AG04450 (cell line): ENCODE data around the gene FARP2. TPM values are rescaled to one million over a fixed set of nuclear protein-coding genes. Genes with fewer than 3 reads are reported as not detected.

Source experiments
- CTCF ChIA-PET: fragments of 300-600, 350-600 bp; formaldehyde crosslinking; extraction: SDS; loops from one replicate; lab custom pipeline; 2022; ENCODE audit warnings: antibody characterized with exemption, inconsistent platforms; lab: Charles Lee
- POLR2A ChIA-PET: fragments of 350-600 bp; formaldehyde crosslinking; extraction: SDS; loops from one replicate; lab custom pipeline; 2021; ENCODE audit warnings: antibody characterized with exemption, inconsistent platforms; lab: Yijun Ruan, JAX
- DNase-seq: peaks from one replicate; pipeline ENCODE4 v3.0.0-alpha.2; 2011; ENCODE audit warnings: low read depth, low spot score
- H3K27ac ChIP-seq: one replicate; pipeline ENCODE4 v1.5.1; 2012; ENCODE audit warnings: low read depth, low read length, control low read depth
- H3K27me3 ChIP-seq: one replicate; pipeline ENCODE4 v1.6.0; 2012; ENCODE audit warnings: low read length; ENCODE audit not compliant: control insufficient read depth, insufficient read depth
- H3K4me3 ChIP-seq: 2 replicates; pipeline ENCODE4 v1.5.1; 2011; ENCODE audit warnings: mild to moderate bottlenecking, low read depth, low read length, control low read depth
- H3K9me3 ChIP-seq: 2 replicates; pipeline ENCODE4 v1.5.1; 2012; ENCODE audit warnings: low read length; ENCODE audit not compliant: control insufficient read depth, insufficient read depth
- CTCF ChIP-seq: IDR thresholded peaks from 2 replicates; pipeline ENCODE4 v1.5.1; 2011; ENCODE audit warnings: low read depth, low read length, control low read depth, inconsistent platforms
- polyA plus RNA-seq: library from polyadenylated mRNA; depleted of rRNA; stranded (reverse); fragments of >200 nt; gene quantifications from 2 replicates; pipeline ENCODE4 v1.2.3, GENCODE V29; 2011

The FARP2 gene
- polyA plus RNA-seq, 1 experiment: 25.4 TPM

DNA sequence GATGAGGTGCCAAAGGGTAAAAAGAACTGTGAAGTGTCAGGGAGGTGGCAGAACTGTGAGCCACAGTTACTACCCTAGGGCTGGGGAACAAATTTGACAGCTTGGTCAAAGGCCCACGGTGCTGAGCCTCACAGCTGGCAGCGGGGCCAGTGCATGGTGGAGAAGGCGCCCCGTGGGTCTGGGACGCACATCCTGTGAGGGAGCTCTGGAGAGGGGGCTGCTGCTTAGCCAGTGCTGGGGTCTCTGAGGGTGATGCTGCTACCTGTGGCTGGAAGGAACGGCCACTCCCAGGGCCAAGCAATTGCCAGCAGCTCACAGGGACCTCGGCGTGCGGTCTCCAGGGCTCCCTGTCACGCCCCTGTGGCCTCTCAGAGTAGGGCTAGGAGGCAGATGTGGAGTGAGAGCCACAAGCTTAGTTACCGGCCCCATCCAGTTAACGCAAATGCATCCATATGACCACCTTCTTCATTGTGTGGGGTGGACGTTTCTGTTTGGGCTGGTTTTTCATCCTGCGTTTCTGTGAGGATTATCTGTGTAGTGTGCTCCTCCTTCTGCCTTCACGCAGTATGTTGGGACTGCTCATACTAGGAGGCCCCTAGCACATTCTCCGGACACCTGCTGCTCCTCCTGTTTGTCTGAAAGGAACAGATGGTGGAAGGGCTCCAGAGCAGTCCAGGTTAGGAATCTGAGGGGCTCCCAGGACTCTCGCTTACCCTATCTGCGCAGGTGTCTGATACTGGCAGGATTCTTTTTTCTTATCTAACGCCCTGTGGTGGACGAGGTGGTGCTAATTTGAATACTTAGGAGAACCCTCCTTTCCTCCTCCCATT, 126.3 kb downstream of the FARP2 start:
- no peak overlapping the region for H3K27ac ChIP-seq
- H3K4me3 ChIP-seq: no peak overlapping the region
- no peaks in the 10 kb centered on the region for H3K27me3 ChIP-seq
- ChIA-PET CTCF (no interaction called here), POLR2A (no interaction called here)
- TF ChIP-seq CTCF: no peak
- no peak for DNase-seq
- H3K9me3 ChIP-seq: no peaks in the 10 kb centered on the region; the same call in 1 of the 2 replicates

DNA sequence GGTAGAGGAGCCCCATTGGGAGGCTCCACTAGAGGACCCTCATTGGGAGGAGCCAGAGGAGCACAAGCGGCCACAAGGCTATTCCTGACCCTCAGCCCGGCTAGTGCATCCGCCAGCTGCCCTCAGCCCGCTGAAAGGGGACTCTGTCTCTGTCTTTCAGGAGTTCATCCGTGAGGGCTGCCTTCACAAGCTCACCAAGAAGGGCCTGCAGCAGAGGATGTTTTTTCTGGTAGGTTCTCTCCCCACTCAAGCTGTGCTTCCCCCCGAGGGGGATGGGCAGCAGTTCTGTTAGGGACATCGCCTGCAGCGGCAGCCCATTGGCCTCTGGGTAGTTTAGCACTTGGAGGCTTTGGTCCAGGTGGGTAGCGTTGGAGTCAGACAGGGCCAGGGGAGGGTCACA, 127.2 kb downstream of the FARP2 start:
- no peak for TF ChIP-seq CTCF
- no peak for DNase-seq
- CTCF ChIA-PET: no interaction called here
- H3K27me3 ChIP-seq: no peaks in the 10 kb centered on the region
- H3K27ac ChIP-seq: no peak overlapping the region
- H3K4me3 ChIP-seq: no peak overlapping the region
- no peaks in the 10 kb centered on the region; the same call in 1 of the 2 replicates for H3K9me3 ChIP-seq
- POLR2A ChIA-PET: interaction anchor here (0.6 kb wide), 1 partner anchor 9 kb away, joined by 4 read pairs; no protein-coding TSS in a partner anchor

DNA sequence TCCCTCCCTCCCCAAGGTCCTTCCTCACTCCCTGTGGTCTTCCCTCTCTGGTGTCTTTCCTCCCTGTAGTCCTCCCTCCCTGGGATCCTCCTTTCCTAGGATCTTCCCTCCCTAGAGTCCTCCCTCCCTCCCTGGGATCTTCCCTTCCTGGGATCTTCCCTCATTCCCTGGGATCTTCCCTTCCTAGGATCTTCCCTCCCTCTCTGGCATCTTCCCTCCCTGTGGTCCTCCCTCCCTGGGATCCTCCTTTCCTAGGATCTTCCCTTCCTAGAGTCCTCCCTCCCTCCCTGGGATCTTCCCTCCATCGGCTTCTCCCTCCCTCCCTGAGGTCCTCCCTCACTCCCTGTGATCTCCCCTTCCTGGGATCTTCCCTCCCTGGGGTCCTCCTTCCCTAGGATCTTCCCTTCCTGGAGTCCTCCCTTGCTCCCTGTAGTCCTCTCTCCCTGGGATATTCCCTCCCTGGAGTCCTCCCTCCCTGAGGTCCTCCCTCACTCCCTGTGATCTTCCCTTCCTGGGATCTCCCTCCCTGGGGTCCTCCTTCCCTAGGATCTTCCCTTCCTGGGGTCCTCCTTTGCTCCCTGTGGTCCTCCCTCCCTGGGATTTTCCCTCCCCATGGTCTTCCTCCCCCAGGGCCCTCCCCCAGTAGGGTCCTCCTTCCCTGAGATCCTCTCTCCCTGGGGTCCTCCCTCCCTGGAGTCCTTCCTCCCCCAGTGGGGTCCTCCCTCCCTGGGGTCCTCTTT, 129.3 kb downstream of the FARP2 start:
- TF ChIP-seq CTCF: no peak
- H3K4me3 ChIP-seq: no peak overlapping the region
- no peak for DNase-seq
- no peaks in the 10 kb centered on the region for H3K27me3 ChIP-seq
- ChIA-PET CTCF (no interaction called here), POLR2A (no interaction called here)
- H3K27ac ChIP-seq: no peak overlapping the region
- no peaks in the 10 kb centered on the region; the same call in 1 of the 2 replicates for H3K9me3 ChIP-seq

DNA sequence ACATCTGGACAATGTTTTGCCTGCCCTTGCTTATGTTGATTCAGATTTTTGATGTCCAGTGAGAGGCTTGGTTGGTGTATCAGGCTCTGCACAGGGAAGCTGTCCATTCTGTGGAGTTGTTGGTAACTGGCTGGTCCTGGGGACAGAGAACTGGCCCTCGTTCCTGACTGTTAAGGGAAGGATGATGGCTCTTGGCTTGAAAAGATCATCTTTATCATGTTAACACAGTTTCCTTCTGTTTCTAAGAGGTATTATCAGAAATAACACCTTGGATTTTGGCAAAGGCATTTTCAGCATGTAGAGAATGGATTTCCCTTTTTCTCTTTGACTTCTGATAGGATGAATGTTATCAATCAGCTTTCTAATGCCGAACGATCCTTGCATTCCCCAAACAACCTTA, 133.0 kb downstream of the FARP2 start:
- ChIA-PET CTCF (no interaction called here), POLR2A (no interaction called here)
- DNase-seq: no peak
- no peak for TF ChIP-seq CTCF
- no peaks in the 10 kb centered on the region for H3K27me3 ChIP-seq
- no peak overlapping the region for H3K4me3 ChIP-seq
- no peaks in the 10 kb centered on the region for H3K9me3 ChIP-seq
- H3K27ac ChIP-seq: no peak overlapping the region
